Activated CD4-positive, alpha-beta T cell treated with anti-CD3 and anti-CD28 coated beads, Interleukin-10, Interleukin-2, amounts not matched to agents 100 ng/mL and 50 ng/mL, durations not matched to agents 16 hours and 8 hours (primary cell): ENCODE data around the gene BACH1.

Experiments
- DNase-seq: peaks from one replicate; pipeline ENCODE4 v3.0.0-alpha.2; 2020

BACH1 gene

GRCh38 chr21:29316029-29316742, 17.5 kb downstream of the BACH1 start:
- DNase-seq, result no peak

GRCh38 chr21:29316806-29317205, 18.1 kb downstream of the BACH1 start:
- DNase-seq, result no peak

- DNase-seq, result no peak
Measured at GRCh38 chr21:29318354-29318753, 19.6 kb downstream of the BACH1 start.

- DNase-seq, result no peak
Measured at GRCh38 chr21:29320031-29320430, 21.3 kb downstream of the BACH1 start.

GRCh38 chr21:29321217-29321616, 22.5 kb downstream of the BACH1 start:
- DNase-seq, result no peak

GRCh38 chr21:29321932-29322928, 23.5 kb downstream of the BACH1 start:
- no peak for DNase-seq

GRCh38 chr21:29323189-29323588, 24.5 kb downstream of the BACH1 start:
- DNase-seq, result no peak

- DNase-seq, result no peak
Measured at GRCh38 chr21:29326914-29327554, 28.3 kb downstream of the BACH1 start.

GRCh38 chr21:29329406-29329805, 30.7 kb downstream of the BACH1 start:
- DNase-seq, result no peak

- no peak for DNase-seq
Measured at GRCh38 chr21:29330797-29331196, 32.1 kb downstream of the BACH1 start.

GRCh38 chr21:29332461-29333362, 34.0 kb downstream of the BACH1 start:
- no peak for DNase-seq

GRCh38 chr21:29333406-29333805, 34.7 kb downstream of the BACH1 start:
- no peak for DNase-seq

GRCh38 chr21:29334717-29335428, 36.2 kb downstream of the BACH1 start:
- no peak for DNase-seq

- DNase-seq, result no peak
Measured at GRCh38 chr21:29335720-29336119, 37.0 kb downstream of the BACH1 start.

- no peak for DNase-seq
Measured at GRCh38 chr21:29338256-29338655, 39.5 kb downstream of the BACH1 start.

- no peak for DNase-seq
Measured at GRCh38 chr21:29340228-29340627, 41.5 kb downstream of the BACH1 start.

GRCh38 chr21:29342363-29342957, 43.7 kb downstream of the BACH1 start:
- DNase-seq, result peak; percentile 88

- no peak for DNase-seq
Measured at GRCh38 chr21:29343519-29343918, 44.8 kb downstream of the BACH1 start.

GRCh38 chr21:29346281-29346680, 47.6 kb downstream of the BACH1 start:
- DNase-seq, result no peak

GRCh38 chr21:29346771-29347170, 48.0 kb downstream of the BACH1 start:
- no peak for DNase-seq

GRCh38 chr21:29347274-29347681, 48.6 kb downstream of the BACH1 start:
- no peak for DNase-seq
